GM12878 (cell line): Measurements from ENCODE around the gene DYNLL2. TPM values are rescaled to one million over a fixed set of nuclear protein-coding genes. Genes with fewer than 3 reads are reported as not detected.
"Not testable (repeated sequence)": the region's sequence is repeated elsewhere in the genome, so short reads cannot be mapped to it uniquely, and the experiment has no call there.

Experiments
- ATAC-seq: fragments of 200-7000 bp; cut with Tn5 transposase; 3 replicates; pipeline ENCODE4 v1.9.1; 2020; ENCODE audit warnings: mild to moderate bottlenecking, moderate library complexity
- BruUV-seq: library from RNA; stranded (reverse); fragments of 400-500 nt; replicated peaks from 2 replicates; lab custom pipeline; 2021; lab: Mats Ljungman, UMichigan
- CTCF ChIA-PET: fragments of 300-600 bp; sonication (Branson Sonifier 250); formaldehyde crosslinking; extraction: SDS; loops from one replicate; lab custom pipeline; 2021; ENCODE audit warnings: inconsistent platforms; lab: Yijun Ruan, JAX
- POLR2A ChIA-PET: fragments of 350-600 bp; formaldehyde crosslinking; extraction: SDS; loops from one replicate; lab custom pipeline; 2021; ENCODE audit warnings: inconsistent platforms; lab: Charles Lee
- RAD21 ChIA-PET: fragments of 300-600 bp; sonication (Branson Sonifier 250); formaldehyde crosslinking; loops from one replicate; lab custom pipeline; 2023; ENCODE audit warnings: antibody characterized with exemption; ENCODE audit not compliant: unreplicated experiment; lab: Charles Lee
- SMC1A ChIA-PET: fragments of 300-600 bp; sonication (Branson Sonifier 250); formaldehyde crosslinking; loops from one replicate; lab custom pipeline; 2023; ENCODE audit not compliant: unreplicated experiment, uncharacterized antibody; lab: Charles Lee
- DNase-seq: peaks from one replicate; pipeline ENCODE4 v3.0.0-alpha.2; 2011; ENCODE audit warnings: low read depth, low spot score
- FAIRE-seq: peaks from 3 replicates; lab custom pipeline; 2011; peaks lifted over from hg19 to GRCh38; lab: Jason Lieb, UNC
- H2AFZ ChIP-seq: 2 replicates; pipeline ENCODE4 v1.6.0; 2011; ENCODE audit warnings: low read depth, low read length, control low read depth; ENCODE audit not compliant: control insufficient read depth
- H3K27ac ChIP-seq: 2 replicates; pipeline ENCODE4 v1.5.1; 2011; ENCODE audit warnings: control low read depth; ENCODE audit not compliant: control insufficient read depth, insufficient read depth
- H3K27me3 ChIP-seq, 2 experiments: replicated peaks in 1 of 2; 2 replicates each; pipeline versions ENCODE4 v1.6.0 to v1.6.1; 2011; ENCODE audit warnings: low read length in 1 of 2; ENCODE audit not compliant: control insufficient read depth in 2 of 2, insufficient read depth in 2 of 2
- H3K36me3 ChIP-seq, 2 experiments: 2 replicates each; pipeline ENCODE4 v1.5.1; 2011; ENCODE audit warnings: low read length in 1 of 2; ENCODE audit not compliant: control insufficient read depth in 2 of 2, insufficient read depth in 2 of 2
- H3K4me1 ChIP-seq: 2 replicates; pipeline ENCODE4 v1.6.1; 2011; ENCODE audit warnings: mild to moderate bottlenecking, low read length, moderate library complexity, mixed read lengths; ENCODE audit not compliant: control insufficient read depth, insufficient read depth
- H3K4me2 ChIP-seq: 2 replicates; pipeline ENCODE4 v1.6.0; 2011; ENCODE audit warnings: control low read depth; ENCODE audit not compliant: control insufficient read depth, insufficient read depth
- H3K4me3 ChIP-seq: fragments of 200-600 bp; sonication (generic); 2 replicates; pipeline ENCODE4 v1.5.1; 2016
- H3K79me2 ChIP-seq: 2 replicates; pipeline ENCODE4 v1.6.0; 2011; ENCODE audit warnings: low read length; ENCODE audit not compliant: control insufficient read depth, insufficient read depth
- H3K9ac ChIP-seq: 2 replicates; pipeline ENCODE4 v1.8.0; 2011; ENCODE audit warnings: low read length, control low read depth, mixed read lengths; ENCODE audit not compliant: control insufficient read depth, insufficient read depth
- H3K9me3 ChIP-seq: replicated peaks from 3 replicates; pipeline ENCODE4 v1.5.1; 2011; ENCODE audit warnings: mild to moderate bottlenecking, low read length; ENCODE audit not compliant: control insufficient read depth, insufficient read depth
- H4K20me1 ChIP-seq: 2 replicates; pipeline ENCODE4 v1.6.0; 2011; ENCODE audit not compliant: control insufficient read depth, insufficient read depth
- ATF2 ChIP-seq: IDR thresholded peaks from 2 replicates; pipeline ENCODE4 v1.6.1; 2012; ENCODE audit warnings: low read length, inconsistent platforms
- CREB1 ChIP-seq: IDR thresholded peaks from 2 replicates; pipeline ENCODE4 v1.6.1; 2012; ENCODE audit warnings: low read depth, mild to moderate bottlenecking, inconsistent platforms
- E2F8 ChIP-seq: fragments of 450-650 bp; IDR thresholded peaks from 2 replicates; pipeline ENCODE4 v1.6.1; 2018; ENCODE audit warnings: mild to moderate bottlenecking, low read depth, moderate library complexity; ENCODE audit not compliant: partially characterized antibody
- GABPA ChIP-seq: IDR thresholded peaks from 2 replicates; pipeline ENCODE4 v1.6.1; 2014; ENCODE audit warnings: antibody characterized with exemption, low read depth, mild to moderate bottlenecking, inconsistent platforms
- NFYB ChIP-seq: IDR thresholded peaks from 2 replicates; pipeline ENCODE4 v1.6.1; 2011; ENCODE audit warnings: low read depth, mild to moderate bottlenecking, low read length, improper control_type of control experiment, moderate library complexity; ENCODE audit not compliant: insufficient read depth
- NR2C1 ChIP-seq: fragments of 450-650 bp; IDR thresholded peaks from 2 replicates; pipeline ENCODE4 v1.6.1; 2017; ENCODE audit warnings: antibody characterized with exemption, mild to moderate bottlenecking, moderate library complexity
- PAX5 ChIP-seq: IDR thresholded peaks from 2 replicates; pipeline ENCODE4 v1.6.1; 2011; ENCODE audit warnings: low read depth, low read length, borderline replicate concordance
- ZZZ3 ChIP-seq: IDR thresholded peaks from 2 replicates; pipeline ENCODE4 v1.6.1; 2011; ENCODE audit warnings: low read depth; ENCODE audit not compliant: control insufficient read depth, insufficient read length
- in situ Hi-C: fragments of 300-500 bp; cut with MboI; formaldehyde crosslinking; loops from 9 replicates; pipeline ENCODE4 v1.14.3; 2018; ENCODE audit warnings: mixed read lengths
- intact Hi-C: fragments of 100-400 bp; cut with micrococcal nuclease; formaldehyde crosslinking; loops from one replicate; pipeline ENCODE4 v1.14.2; 2022; ENCODE audit not compliant: unreplicated experiment
- polyA plus RNA-seq, 11 experiments: library from polyadenylated mRNA; depleted of rRNA in 4 of 11; unstranded in 6 of 11; stranded (reverse) in 5 of 11; fragments of >200 nt; fragmentation: Nextera tagmentation in 4 of 11; fragmentation: Illumina TruSeq in 1 of 11; extraction: Ambion mirVana in 4 of 11; extraction: Trizol in 1 of 11; gene quantifications; 1 replicate in 1 of 11; 2 replicates in 10 of 11; pipeline versions ENCODE4 v1.2.1 to v1.2.3, GENCODE V29; 2011 to 2016; ENCODE audit warnings: inconsistent platforms in 2 of 11, missing spikeins in 2 of 11, low read depth in 1 of 11
- total RNA-seq, 4 experiments: library from RNA; depleted of rRNA in 3 of 4; stranded (reverse); fragments of >200 nt in 3 of 4; fragmentation: Illumina TruSeq in 1 of 4; extraction: Trizol in 1 of 4; gene quantifications; 2 replicates each; pipeline versions ENCODE4 v1.2.1 to v1.2.3, GENCODE V29; 2013 to 2021

Gene DYNLL2
- total and polyA plus RNA-seq, 10 of the 15 experiments (the other 5 are each of a cell fraction or from before 2014, with no cell fraction given), result 0.62 to 19.2 (median 9.1) TPM

GRCh38 chr17:58100506-58100905 lies 17.3 kb downstream of the DYNLL2 start (continued):
- TF ChIP-seq PAX5, result no peak
- no peak for TF ChIP-seq ZZZ3
- no peak for TF ChIP-seq NR2C1
- TF ChIP-seq ATF2, result no peak
- TF ChIP-seq CREB1, result no peak
- no peak for TF ChIP-seq E2F8
- no peak for TF ChIP-seq NFYB
- TF ChIP-seq GABPA, result no peak

GRCh38 chr17:58101898-58102297 lies 18.7 kb downstream of the DYNLL2 start:
- POLR2A ChIA-PET, FAIRE-seq, BruUV-seq, H3K27me3 ChIP-seq, SMC1A ChIA-PET, H4K20me1 ChIP-seq, H3K27ac ChIP-seq, H3K4me2 ChIP-seq, ATAC-seq, RAD21 ChIA-PET, intact Hi-C loops, H3K4me1 ChIP-seq, H3K9ac ChIP-seq, H3K36me3 ChIP-seq, DNase-seq, H3K9me3 ChIP-seq, H3K4me3 ChIP-seq, H2AFZ ChIP-seq, H3K79me2 ChIP-seq, in situ Hi-C loops: not testable (repeated sequence)
- CTCF ChIA-PET, result interaction anchor here (0.9 to 4.9 kb wide), 3 partner anchors 11 to 245 kb away, joined by 3 to 25 read pairs (median 3); no protein-coding TSS in a partner anchor
